GM18873 (cell line): ENCODE measurements around the gene ADAMTSL5.

Experiments
- ATAC-seq: cut with Tn5 transposase; IDR thresholded peaks from one replicate; pipeline ENCODE4 v1.9.1; 2021; ENCODE audit warnings: mild to moderate bottlenecking, moderate library complexity, moderate number of reproducible peaks; ENCODE audit not compliant: unreplicated experiment, low FRiP score

Gene ADAMTSL5

DNA sequence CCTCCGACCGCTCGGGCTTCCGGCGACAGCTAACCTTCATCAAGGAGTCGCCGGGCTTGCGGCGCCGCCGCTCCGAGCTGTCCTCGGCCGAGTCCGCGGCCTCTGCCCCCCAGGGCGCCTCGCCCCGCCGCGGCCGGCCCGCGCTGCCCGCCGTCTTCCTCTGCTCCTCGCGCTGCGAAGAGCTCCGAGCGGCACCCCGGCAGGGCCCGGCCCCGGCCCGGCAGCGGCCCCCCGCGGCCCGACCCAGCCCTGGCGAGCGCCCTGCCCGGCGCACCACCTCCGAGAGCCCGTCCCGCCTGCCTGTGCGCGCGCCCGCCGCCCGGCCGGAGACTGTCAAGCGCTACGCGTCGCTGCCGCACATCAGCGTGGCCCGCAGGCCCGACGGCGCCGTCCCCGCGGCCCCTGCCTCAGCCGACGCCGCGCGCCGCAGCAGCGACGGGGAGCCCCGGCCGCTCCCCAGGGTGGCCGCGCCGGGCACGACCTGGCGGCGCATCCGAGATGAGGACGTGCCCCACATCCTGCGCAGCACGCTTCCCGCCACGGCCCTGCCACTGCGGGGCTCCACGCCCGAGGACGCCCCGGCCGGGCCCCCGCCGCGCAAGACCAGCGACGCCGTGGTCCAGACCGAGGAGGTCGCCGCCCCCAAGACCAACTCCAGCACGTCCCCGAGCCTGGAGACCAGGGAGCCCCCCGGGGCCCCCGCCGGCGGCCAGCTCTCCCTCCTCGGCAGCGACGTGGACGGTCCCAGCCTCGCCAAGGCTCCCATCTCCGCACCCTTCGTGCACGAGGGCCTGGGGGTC is 43.4 kb downstream of the ADAMTSL5 start:
- ATAC-seq, result no peak

DNA sequence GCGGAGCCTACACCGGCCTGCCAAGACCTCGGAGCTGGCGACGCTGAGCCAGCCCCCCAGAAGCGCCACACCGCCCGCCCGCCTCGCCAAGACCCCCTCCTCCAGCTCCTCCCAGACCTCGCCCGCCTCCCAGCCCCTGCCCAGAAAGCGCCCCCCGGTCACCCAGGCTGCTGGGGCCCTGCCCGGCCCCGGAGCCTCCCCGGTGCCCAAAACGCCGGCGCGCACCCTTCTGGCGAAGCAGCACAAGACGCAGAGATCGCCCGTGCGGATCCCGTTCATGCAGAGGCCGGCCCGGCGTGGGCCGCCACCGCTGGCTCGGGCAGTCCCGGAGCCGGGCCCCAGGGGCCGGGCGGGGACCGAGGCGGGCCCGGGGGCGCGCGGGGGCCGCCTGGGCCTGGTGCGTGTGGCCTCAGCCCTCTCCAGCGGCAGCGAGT is 44.0 kb downstream of the ADAMTSL5 start:
- ATAC-seq, result no peak

DNA sequence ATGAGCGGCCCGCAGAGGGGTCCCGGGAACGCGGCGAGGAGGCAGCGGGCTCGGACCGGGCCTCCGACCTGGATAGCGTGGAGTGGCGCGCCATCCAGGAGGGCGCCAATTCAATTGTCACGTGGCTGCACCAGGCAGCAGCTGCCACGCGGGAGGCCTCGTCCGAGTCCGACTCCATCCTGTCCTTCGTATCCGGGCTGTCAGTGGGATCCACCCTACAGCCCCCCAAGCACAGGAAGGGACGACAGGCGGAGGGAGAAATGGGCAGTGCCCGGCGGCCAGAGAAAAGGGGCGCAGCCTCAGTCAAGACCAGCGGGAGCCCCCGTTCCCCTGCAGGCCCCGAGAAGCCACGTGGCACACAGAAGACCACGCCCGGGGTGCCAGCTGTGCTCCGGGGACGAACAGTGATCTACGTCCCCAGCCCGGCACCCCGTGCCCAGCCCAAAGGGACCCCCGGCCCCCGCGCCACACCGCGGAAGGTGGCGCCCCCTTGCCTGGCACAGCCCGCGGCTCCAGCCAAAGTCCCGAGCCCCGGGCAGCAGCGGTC is 44.5 kb downstream of the ADAMTSL5 start:
- no peak for ATAC-seq

DNA sequence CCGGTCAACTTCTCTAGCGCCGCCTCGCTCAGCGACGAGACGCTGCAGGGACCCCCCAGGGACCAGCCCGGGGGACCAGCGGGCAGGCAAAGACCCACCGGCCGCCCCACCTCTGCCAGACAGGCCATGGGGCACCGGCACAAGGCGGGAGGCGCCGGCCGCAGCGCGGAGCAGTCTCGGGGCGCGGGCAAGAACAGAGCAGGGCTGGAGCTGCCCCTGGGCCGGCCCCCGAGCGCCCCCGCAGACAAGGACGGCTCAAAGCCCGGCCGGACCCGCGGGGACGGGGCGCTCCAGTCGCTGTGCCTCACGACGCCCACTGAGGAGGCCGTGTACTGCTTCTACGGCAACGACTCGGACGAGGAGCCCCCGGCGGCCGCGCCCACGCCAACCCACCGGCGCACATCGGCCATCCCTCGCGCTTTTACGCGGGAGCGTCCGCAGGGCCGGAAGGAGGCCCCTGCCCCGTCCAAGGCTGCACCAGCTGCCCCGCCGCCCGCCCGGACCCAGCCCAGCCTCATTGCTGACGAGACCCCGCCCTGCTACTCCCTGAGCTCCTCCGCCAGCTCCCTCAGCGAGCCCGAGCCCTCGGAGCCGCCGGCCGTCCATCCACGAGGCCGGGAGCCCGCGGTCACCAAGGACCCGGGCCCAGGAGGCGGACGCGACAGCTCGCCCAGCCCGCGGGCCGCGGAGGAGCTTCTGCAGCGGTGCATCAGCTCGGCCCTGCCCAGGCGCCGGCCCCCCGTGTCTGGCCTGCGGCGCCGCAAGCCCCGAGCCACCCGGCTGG is 45.1 kb downstream of the ADAMTSL5 start:
- no peak for ATAC-seq

DNA sequence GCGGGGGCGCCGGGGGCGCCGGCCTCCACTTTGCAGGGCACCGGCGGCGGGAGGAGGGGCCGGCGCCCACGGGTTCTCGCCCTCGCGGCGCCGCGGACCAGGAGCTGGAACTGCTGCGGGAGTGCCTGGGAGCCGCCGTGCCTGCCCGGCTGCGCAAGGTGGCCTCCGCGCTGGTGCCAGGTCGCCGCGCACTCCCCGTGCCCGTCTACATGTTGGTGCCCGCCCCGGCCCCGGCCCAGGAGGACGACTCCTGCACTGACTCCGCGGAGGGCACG is 45.7 kb downstream of the ADAMTSL5 start:
- no peak for ATAC-seq

DNA sequence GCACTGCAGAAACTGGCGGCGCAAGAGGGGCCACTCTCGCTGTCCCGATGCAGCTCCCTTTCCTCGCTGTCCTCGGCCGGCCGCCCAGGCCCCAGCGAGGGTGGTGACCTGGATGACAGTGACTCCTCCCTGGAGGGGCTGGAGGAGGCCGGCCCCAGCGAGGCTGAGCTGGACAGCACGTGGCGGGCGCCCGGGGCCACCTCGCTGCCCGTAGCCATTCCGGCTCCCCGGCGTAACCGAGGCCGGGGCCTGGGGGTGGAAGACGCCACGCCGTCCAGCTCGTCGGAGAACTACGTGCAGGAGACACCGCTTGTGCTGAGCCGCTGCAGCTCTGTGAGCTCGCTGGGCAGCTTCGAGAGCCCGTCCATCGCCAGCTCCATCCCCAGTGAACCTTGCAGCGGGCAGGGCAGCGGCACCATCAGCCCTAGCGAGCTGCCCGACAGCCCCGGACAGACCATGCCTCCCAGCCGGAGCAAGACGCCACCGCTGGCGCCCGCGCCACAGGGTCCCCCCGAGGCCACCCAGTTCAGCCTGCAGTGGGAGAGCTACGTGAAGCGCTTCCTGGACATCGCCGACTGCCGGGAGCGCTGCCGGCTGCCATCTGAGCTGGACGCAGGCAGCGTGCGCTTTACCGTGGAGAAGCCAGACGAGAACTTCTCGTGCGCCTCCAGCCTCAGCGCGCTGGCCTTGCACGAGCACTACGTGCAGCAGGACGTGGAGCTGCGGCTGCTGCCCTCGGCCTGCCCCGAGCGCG is 46.2 kb downstream of the ADAMTSL5 start:
- no peak for ATAC-seq

DNA sequence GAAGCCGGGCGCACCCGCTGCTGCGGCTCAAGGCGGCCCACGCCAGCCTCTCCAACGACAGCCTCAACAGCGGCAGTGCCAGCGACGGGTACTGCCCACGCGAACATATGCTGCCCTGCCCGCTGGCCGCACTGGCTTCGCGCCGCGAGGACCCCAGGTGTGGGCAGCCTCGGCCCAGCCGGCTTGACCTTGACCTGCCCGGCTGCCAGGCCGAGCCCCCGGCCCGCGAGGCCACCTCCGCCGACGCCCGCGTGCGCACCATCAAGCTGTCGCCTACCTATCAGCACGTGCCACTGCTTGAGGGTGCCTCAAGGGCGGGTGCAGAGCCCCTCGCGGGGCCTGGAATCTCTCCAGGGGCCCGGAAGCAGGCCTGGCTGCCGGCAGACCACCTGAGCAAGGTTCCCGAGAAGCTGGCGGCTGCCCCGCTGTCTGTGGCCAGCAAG is 46.8 kb downstream of the ADAMTSL5 start:
- no peak for ATAC-seq

DNA sequence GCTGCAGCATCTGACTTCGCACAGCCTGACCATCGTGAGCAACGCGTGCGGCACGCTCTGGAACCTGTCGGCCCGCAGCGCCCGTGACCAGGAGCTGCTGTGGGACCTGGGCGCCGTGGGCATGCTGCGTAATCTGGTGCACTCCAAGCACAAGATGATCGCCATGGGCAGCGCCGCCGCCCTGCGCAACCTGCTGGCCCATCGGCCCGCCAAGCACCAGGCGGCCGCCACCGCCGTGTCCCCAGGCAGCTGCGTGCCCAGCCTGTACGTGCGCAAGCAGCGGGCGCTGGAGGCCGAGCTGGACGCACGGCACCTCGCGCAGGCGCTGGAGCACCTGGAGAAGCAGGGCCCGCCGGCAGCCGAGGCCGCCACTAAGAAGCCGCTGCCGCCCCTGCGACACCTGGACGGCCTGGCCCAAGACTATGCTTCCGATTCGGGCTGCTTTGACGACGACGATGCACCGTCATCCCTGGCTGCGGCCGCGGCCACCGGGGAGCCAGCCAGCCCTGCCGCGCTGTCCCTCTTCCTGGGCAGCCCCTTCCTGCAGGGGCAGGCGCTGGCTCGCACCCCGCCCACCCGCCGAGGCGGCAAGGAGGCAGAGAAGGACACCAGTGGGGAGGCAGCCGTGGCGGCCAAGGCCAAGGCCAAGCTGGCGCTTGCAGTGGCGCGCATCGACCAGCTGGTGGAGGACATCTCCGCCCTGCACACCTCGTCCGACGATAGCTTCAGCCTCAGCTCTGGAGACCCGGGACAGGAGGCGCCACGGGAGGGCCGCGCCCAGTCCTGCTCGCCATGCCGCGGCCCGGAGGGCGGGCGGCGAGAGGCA is 47.4 kb downstream of the ADAMTSL5 start:
- no peak for ATAC-seq

DNA sequence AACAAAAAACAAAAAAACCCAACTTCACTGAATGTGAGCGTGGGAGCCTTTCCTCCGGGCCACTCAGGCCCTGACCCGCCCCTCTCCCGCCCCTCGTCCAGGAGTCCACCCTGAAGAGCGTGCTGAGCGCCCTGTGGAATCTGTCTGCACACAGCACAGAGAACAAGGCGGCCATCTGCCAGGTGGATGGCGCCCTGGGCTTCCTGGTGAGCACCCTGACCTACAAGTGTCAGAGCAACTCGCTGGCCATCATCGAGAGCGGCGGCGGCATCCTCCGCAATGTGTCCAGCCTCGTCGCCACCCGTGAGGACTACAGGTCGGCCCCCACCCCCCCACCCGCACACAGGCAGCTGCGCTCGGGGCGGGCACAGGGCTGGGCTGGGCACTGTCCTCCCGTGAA is 51.0 kb downstream of the ADAMTSL5 start:
- no peak for ATAC-seq

DNA sequence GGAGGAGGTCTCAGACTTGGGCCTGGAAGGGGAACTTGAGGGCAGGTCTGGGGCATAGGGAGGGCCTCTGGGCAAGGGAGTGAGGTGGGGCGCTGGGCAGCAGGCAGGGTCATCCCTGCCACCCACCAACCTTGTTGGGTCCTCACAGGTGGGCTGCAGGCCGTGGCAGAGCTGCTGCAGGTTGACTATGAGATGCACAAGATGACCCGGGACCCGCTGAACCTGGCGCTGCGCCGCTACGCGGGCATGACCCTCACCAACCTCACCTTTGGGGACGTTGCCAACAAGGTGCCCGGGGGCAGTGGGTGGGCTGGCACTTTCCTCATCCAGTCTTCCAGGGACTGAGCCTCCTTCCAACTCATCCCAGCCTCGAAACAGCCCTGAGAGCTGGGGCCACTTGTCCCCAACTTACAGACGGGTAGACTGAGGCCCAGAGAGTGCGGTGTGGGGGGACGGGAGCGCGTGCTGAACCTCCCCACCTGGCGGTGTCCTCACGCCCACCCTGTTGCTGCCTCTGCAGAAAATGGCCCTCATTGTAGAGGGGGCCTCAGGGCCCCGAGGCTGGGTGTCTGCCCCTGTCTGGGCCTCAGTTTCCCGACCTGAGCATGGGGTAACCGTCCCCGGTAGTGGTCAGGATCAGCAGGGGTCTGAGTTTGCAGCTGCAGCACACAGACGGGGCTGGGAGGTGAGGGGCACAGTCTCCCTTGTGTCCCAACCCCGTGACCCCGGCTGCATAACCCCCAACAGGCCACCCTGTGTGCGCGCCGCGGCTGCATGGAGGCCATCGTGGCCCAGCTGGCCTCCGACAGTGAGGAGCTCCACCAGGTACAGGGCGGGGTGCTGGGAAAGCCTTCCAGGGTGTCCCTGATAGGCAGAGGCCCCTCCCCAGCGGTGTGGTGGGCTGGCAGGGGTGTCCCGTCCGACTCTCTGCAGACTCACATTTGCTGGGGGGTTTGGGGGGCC is 52.5 kb downstream of the ADAMTSL5 start:
- ATAC-seq, result no peak

DNA sequence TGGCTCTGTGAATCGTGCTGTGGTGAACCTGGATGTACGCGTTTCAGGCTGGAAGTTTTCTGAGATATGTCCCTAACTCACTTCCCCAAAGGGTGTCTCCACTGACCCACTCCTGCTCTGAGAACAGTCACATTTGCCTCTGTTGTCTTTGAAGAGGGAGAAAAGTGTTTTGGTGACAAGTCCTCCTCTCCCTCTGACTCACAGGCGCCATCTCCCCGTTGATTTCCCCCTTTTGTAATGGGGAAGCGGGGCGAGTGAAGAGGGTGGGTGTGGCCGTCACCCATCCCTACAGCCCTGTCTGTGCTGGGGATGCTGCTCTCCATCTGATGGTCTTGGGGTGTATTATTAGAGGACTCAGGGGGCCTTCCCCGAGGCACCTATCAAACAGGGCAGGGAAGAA is 53.3 kb downstream of the ADAMTSL5 start:
- no peak for ATAC-seq

DNA sequence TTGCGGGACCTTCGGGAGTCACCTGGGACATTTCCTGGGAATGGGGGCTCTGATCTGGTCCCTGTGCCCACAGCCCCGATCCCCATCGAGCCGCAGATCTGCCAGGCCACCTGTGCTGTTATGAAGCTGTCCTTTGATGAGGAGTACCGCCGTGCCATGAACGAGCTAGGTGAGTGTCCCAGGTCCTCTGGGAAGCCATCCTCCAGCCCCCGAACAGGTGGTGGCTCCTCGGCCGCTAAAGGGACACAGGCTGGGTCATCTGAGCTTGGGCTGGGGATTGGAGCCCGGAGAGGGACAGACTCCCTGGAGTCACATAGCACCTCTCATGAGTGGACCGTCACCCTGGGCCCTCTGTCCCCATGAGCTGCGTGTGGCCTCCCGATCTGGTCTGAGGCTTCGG is 54.9 kb downstream of the ADAMTSL5 start:
- ATAC-seq, result no peak

DNA sequence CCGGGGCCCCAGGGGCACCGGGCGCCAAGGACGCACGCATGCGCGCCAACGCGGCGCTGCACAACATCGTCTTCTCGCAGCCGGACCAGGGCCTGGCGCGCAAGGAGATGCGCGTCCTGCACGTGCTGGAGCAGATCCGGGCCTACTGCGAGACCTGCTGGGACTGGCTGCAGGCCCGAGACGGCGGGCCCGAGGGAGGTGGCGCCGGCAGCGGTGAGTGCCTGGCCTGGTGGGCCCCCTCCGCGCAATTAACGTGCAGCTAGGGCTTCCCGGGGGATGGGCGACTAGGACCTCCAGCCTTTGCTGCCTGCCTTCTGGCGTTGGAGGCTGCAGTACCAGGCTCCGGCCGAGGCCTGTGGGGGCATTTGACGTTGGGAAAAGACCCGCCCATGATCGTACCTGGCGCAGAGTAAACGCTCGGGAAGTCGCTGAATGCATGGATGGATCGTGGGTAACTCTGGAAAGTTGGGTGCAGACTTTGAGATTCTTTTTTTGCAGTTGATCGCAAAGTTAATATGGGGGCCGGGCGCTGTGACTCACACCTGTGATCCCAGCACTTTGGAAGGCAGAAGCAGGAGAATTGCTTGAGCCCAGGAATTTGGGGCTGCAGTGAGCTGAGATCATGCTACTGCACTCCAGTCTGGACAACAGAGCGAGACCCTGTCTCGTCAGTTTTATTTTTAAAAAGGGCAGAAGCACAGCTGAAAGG is 55.6 kb downstream of the ADAMTSL5 start:
- ATAC-seq, result no peak

DNA sequence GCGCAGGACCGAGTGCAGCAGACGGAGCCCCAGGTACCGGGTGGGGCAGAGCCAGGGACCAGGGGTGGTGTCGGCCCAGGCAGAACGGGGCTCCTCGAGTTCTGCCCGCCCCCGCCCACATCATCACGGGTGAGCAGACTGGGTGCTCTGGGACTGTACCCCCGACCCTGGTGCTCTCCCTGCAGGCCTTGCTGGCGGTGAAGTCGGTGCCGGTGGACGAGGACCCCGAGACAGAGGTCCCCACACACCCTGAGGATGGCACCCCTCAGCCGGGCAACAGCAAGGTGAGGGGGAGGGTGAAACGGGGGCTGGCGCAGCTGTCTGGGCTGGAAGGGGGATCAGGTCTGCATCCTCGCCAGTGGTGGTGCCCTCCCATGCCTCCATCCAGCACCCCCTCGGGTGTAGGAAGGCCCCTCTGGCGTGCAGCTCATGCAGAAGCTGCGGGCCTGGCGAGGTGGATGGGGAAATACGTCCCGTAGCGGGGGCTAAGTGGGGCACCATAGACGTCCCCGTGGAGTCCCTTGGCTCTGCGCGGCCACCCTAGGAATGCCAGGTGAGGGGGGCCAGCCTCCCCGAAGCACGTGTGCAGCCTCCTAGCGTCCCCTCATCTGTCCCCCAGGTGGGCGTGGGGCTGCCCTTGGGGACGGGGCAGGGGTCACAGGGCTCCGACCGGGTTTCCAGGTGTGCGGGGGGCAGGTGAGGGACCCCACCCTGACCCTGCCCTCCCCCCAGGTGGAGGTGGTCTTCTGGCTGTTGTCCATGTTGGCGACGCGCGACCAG is 56.5 kb downstream of the ADAMTSL5 start:
- no peak for ATAC-seq

DNA sequence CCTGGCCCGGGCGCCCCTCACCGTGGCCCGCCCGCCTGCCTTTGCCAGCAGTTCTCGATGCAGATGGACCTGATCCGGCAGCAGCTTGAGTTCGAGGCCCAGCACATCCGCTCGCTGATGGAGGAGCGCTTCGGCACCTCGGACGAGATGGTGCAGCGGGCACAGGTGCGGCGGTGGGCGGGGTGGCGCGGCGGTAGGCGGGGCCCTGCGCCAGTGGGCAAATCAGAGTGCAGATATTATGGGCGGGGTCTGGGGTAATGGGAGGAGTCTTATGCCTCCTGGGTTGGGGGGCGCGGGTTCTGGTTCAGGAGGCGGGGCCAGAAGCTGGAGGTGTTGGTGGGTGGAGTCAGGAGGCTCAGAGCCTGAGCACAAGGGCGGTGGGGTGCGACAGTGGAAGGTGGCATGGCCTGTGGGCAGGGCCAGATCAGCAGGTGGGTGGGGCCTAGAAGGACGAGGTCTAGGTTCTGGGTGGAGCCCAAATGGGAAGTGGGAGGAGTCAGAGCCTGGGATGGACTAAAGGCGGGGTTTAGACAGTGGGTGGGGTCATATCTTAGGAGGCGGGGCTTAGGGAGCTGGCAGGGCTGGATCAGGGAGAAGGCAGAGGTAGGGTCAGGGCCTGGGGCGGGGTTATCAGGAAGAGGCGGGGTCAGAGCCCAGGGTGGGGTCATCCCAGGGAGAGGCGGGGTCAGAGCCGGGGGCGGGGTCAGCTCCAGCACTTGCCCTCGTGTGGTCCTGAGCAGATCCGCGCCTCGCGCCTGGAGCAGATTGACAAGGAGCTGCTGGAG is 57.3 kb downstream of the ADAMTSL5 start:
- ATAC-seq, result no peak
